ENCODE data around the gene CCDC187.

Gene CCDC187

GRCh38 chr9:136300866-136301265 lies 3.0 kb downstream of the CCDC187 start:
- TF ChIP-seq EZH2 (IDR thresholded peaks at IDR 0.05; ENCODE audit: borderline replicate concordance, low read depth, low read length, severe bottlenecking) (no peak), CTCF (IDR thresholded peaks at IDR 0.05; ENCODE audit: borderline replicate concordance, extremely low read depth, low read length, poor library complexity, severe bottlenecking) (no peak)
- Histone ChIP-seq H3K27me3 (ENCODE audit: insufficient read depth, low read length, poor library complexity) (no peaks in the 10 kb centered on the region), H3K9me3 (ENCODE audit: insufficient read depth, low read length, severe bottlenecking) (no peaks in the 10 kb centered on the region), H4K20me1 (ENCODE audit: insufficient read depth, low read length) (no peaks in the 10 kb centered on the region), H3K36me3 (ENCODE audit: insufficient read depth, low read length) (no peaks in the 10 kb centered on the region), H3K4me1 (ENCODE audit: insufficient read depth, low read length) (no peaks in the 10 kb centered on the region), H3K27ac (ENCODE audit: low read length) (no peak overlapping the region), H3K9ac (ENCODE audit: low read depth, low read length) (no peak overlapping the region), H2AFZ (ENCODE audit: low read depth, low read length) (no peak overlapping the region), H3K4me3 (ENCODE audit: low read depth in 1 of 2, low read length in 2 of 2) (no peak overlapping the region), H3K79me2 (ENCODE audit: insufficient read depth, low read length) (no peaks in the 10 kb centered on the region), H3K4me2 (ENCODE audit: insufficient read depth, low read length) (no peak overlapping the region)
- ATAC-seq (ENCODE audit: insufficient read depth, low read depth) = no peak
- no peak for DNase-seq

- no peak overlapping the region for H3K4me2 ChIP-seq (ENCODE audit: insufficient read depth, low read length)
- H3K79me2 ChIP-seq (ENCODE audit: insufficient read depth, low read length) = no peaks in the 10 kb centered on the region
- ATAC-seq (ENCODE audit: insufficient read depth, low read depth) (no peak), DNase-seq (no peak)
- no peak overlapping the region for H3K4me3 ChIP-seq (ENCODE audit: low read depth in 1 of 2, low read length in 2 of 2)
- no peak overlapping the region for H2AFZ ChIP-seq (ENCODE audit: low read depth, low read length)
- no peaks in the 10 kb centered on the region for H3K36me3 ChIP-seq (ENCODE audit: insufficient read depth, low read length)
- H3K9me3 ChIP-seq (ENCODE audit: insufficient read depth, low read length, severe bottlenecking) = no peaks in the 10 kb centered on the region
- TF ChIP-seq CTCF (IDR thresholded peaks at IDR 0.05; ENCODE audit: borderline replicate concordance, extremely low read depth, low read length, poor library complexity, severe bottlenecking) (no peak), EZH2 (IDR thresholded peaks at IDR 0.05; ENCODE audit: borderline replicate concordance, low read depth, low read length, severe bottlenecking) (no peak)
- H3K9ac ChIP-seq (ENCODE audit: low read depth, low read length) = no peak overlapping the region
- H3K27me3 ChIP-seq (ENCODE audit: insufficient read depth, low read length, poor library complexity) = no peaks in the 10 kb centered on the region
- H3K4me1 ChIP-seq (ENCODE audit: insufficient read depth, low read length) = no peaks in the 10 kb centered on the region
- no peaks in the 10 kb centered on the region for H4K20me1 ChIP-seq (ENCODE audit: insufficient read depth, low read length)
- no peak overlapping the region for H3K27ac ChIP-seq (ENCODE audit: low read length)
Measured at GRCh38 chr9:136300016-136300545, 3.8 kb downstream of the CCDC187 start.

GRCh38 chr9:136299541-136299940 lies 4.4 kb downstream of the CCDC187 start:
- H3K79me2 ChIP-seq (ENCODE audit: insufficient read depth, low read length) = no peaks in the 10 kb centered on the region
- H2AFZ ChIP-seq (ENCODE audit: low read depth, low read length) = no peak overlapping the region
- H4K20me1 ChIP-seq (ENCODE audit: insufficient read depth, low read length) = no peaks in the 10 kb centered on the region
- H3K4me2 ChIP-seq (ENCODE audit: insufficient read depth, low read length) = no peak overlapping the region
- no peaks in the 10 kb centered on the region for H3K9me3 ChIP-seq (ENCODE audit: insufficient read depth, low read length, severe bottlenecking)
- TF ChIP-seq CTCF (IDR thresholded peaks at IDR 0.05; ENCODE audit: borderline replicate concordance, extremely low read depth, low read length, poor library complexity, severe bottlenecking) (no peak), EZH2 (IDR thresholded peaks at IDR 0.05; ENCODE audit: borderline replicate concordance, low read depth, low read length, severe bottlenecking) (no peak)
- H3K9ac ChIP-seq (ENCODE audit: low read depth, low read length) = no peak overlapping the region
- ATAC-seq (ENCODE audit: insufficient read depth, low read depth) (no peak), DNase-seq (no peak)
- no peaks in the 10 kb centered on the region for H3K36me3 ChIP-seq (ENCODE audit: insufficient read depth, low read length)
- H3K27ac ChIP-seq (ENCODE audit: low read length) = no peak overlapping the region
- no peak overlapping the region for H3K4me3 ChIP-seq (ENCODE audit: low read depth in 1 of 2, low read length in 2 of 2)
- H3K27me3 ChIP-seq (ENCODE audit: insufficient read depth, low read length, poor library complexity) = no peaks in the 10 kb centered on the region
- no peaks in the 10 kb centered on the region for H3K4me1 ChIP-seq (ENCODE audit: insufficient read depth, low read length)

DNA sequence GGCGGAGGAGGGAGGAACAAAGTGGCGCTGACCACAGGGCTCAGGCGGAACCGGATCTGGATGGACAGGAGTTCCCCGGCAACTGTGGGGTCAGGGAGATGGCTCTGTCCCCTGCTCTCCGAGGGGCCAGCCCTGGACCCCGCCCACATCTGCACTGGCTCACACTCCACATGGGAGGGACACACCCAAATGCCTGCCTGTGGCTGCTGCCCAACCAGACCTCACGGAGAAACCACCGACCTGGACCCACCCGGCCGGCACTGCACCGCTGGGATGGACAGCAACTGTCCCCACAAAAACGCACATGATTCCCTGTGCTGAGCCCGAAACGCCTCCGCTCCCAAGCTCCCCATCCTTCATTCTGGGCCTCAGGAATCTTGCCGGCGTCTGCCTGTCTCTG lies 4.8 kb downstream of the CCDC187 start:
- Histone ChIP-seq H3K4me3 (ENCODE audit: low read depth in 1 of 2, low read length in 2 of 2) (no peak overlapping the region), H3K4me1 (ENCODE audit: insufficient read depth, low read length) (no peaks in the 10 kb centered on the region), H3K4me2 (ENCODE audit: insufficient read depth, low read length) (no peak overlapping the region)

More for the DNA sequence above, 4.8 kb downstream of the CCDC187 start:
- H3K9me3 ChIP-seq (ENCODE audit: insufficient read depth, low read length, severe bottlenecking) = no peaks in the 10 kb centered on the region
- no peaks in the 10 kb centered on the region for H4K20me1 ChIP-seq (ENCODE audit: insufficient read depth, low read length)
- no peak overlapping the region for H3K9ac ChIP-seq (ENCODE audit: low read depth, low read length)
- ATAC-seq (ENCODE audit: insufficient read depth, low read depth) = no peak
- no peak for TF ChIP-seq CTCF (IDR thresholded peaks at IDR 0.05; ENCODE audit: borderline replicate concordance, extremely low read depth, low read length, poor library complexity, severe bottlenecking)
- H2AFZ ChIP-seq (ENCODE audit: low read depth, low read length) = no peak overlapping the region
- no peaks in the 10 kb centered on the region for H3K79me2 ChIP-seq (ENCODE audit: insufficient read depth, low read length)
- H3K27ac ChIP-seq (ENCODE audit: low read length) = no peak overlapping the region
- no peak for DNase-seq
- H3K36me3 ChIP-seq (ENCODE audit: insufficient read depth, low read length) = no peaks in the 10 kb centered on the region
- H3K27me3 ChIP-seq (ENCODE audit: insufficient read depth, low read length, poor library complexity) = no peaks in the 10 kb centered on the region
